Measurements from ENCODE around the gene KIAA0040. TPM values are rescaled to one million over a fixed set of nuclear protein-coding genes. Genes with fewer than 3 reads are reported as not detected.

The KIAA0040 gene
- total RNA-seq, 1 experiment from 2014 or later = 5.0 TPM

GRCh38 chr1:175155473-175155856 lies 37.1 kb downstream of the KIAA0040 start:
- H4K8ac ChIP-seq (replicated peaks; ENCODE audit: insufficient read length, low read depth, low read length) = no peak overlapping the region
- no peak overlapping the region for H2BK5ac ChIP-seq (ENCODE audit: insufficient read length, low read length)
- H3K23ac ChIP-seq (ENCODE audit: insufficient read length, low read depth, low read length) = no peak overlapping the region
- H3K27me3 ChIP-seq (ENCODE audit: insufficient read depth, low read length) = no peaks in the 10 kb centered on the region; the same call in 1 of the 2 replicates
- no peak overlapping the region for H2BK15ac ChIP-seq (ENCODE audit: low read depth, low read length)
- no peak overlapping the region for H4K91ac ChIP-seq (ENCODE audit: insufficient read length, low read depth, low read length)
- no peak overlapping the region for H3K9ac ChIP-seq (ENCODE audit: extremely low read depth, insufficient read length, low read length)
- no peaks in the 10 kb centered on the region for H3K4me1 ChIP-seq (ENCODE audit: insufficient read depth, low read length)
- Mint-ChIP-seq H3K36me3 (ENCODE audit: insufficient read depth in 1 of 3, low read depth in 3 of 3) (peaks cover 0 to 3% (median 3%) of the 10 kb centered on the region in 3 experiments; a peak in 4 of 7 replicates), H3K27me3 (ENCODE audit: low read depth) (peaks cover 24% of the 10 kb centered on the region), H3K4me1 (peaks cover 15 to 22% of the 10 kb centered on the region in 2 experiments), H3K9me3 (no peaks in the 10 kb centered on the region; a peak in 2 of 5 replicates), H3K27ac (no peak overlapping the region), H3K4me3 (no peak overlapping the region)
- DNase-seq = no peak
- no peak overlapping the region for H3K27ac ChIP-seq (ENCODE audit: insufficient read length, low read depth, low read length)
- no peaks in the 10 kb centered on the region for H3K79me1 ChIP-seq (ENCODE audit: insufficient read depth, low read depth, low read length, poor library complexity, severe bottlenecking)
- no peaks in the 10 kb centered on the region for H3K79me2 ChIP-seq (ENCODE audit: insufficient read depth, low read length)
- TF ChIP-seq, protein P1, sequence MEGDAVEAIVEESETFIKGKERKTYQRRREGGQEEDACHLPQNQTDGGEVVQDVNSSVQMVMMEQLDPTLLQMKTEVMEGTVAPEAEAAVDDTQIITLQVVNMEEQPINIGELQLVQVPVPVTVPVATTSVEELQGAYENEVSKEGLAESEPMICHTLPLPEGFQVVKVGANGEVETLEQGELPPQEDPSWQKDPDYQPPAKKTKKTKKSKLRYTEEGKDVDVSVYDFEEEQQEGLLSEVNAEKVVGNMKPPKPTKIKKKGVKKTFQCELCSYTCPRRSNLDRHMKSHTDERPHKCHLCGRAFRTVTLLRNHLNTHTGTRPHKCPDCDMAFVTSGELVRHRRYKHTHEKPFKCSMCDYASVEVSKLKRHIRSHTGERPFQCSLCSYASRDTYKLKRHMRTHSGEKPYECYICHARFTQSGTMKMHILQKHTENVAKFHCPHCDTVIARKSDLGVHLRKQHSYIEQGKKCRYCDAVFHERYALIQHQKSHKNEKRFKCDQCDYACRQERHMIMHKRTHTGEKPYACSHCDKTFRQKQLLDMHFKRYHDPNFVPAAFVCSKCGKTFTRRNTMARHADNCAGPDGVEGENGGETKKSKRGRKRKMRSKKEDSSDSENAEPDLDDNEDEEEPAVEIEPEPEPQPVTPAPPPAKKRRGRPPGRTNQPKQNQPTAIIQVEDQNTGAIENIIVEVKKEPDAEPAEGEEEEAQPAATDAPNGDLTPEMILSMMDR (conservative IDR thresholded peaks at IDR 0.05) = no peak
- no peak overlapping the region for H2BK120ac ChIP-seq (ENCODE audit: low read depth, low read length, poor library complexity, severe bottlenecking)
- H3K14ac ChIP-seq (ENCODE audit: insufficient read depth, low read length) = no peak overlapping the region
- H4K5ac ChIP-seq (ENCODE audit: insufficient read length, low read depth, low read length) = no peak overlapping the region
- WGBS (ENCODE audit: extremely low coverage, insufficient read length, low lambda C conversion rate) = no CpG with 5 or more reads among the region's 4 CpGs
- H3K4me2 ChIP-seq (ENCODE audit: insufficient read depth, insufficient read length, low read length) = no peak overlapping the region
- H3T11ph ChIP-seq (ENCODE audit: low read length) = no peak overlapping the region
- no peak overlapping the region for H2BK12ac ChIP-seq (ENCODE audit: insufficient read length, low read depth, low read length)
- no peak overlapping the region for H3K4ac ChIP-seq (ENCODE audit: low read depth, low read length)
- H3K56ac ChIP-seq (ENCODE audit: insufficient read length, low read depth, low read length) = no peak overlapping the region
- H3K23me2 ChIP-seq (ENCODE audit: insufficient read length, low read depth, low read length, poor library complexity, severe bottlenecking) = peaks cover 2% of the 10 kb centered on the region
- no peaks in the 10 kb centered on the region for H4K20me1 ChIP-seq (ENCODE audit: control insufficient read depth, insufficient read depth, insufficient read length)
- no peak overlapping the region for H3K18ac ChIP-seq (ENCODE audit: insufficient read length, low read depth, low read length)
- H2AK5ac ChIP-seq (ENCODE audit: insufficient read length, low read length) = no peak overlapping the region
- no peaks in the 10 kb centered on the region for H3K9me3 ChIP-seq (ENCODE audit: control insufficient read depth, low read depth, low read length)
- no peak overlapping the region for H2AFZ ChIP-seq (ENCODE audit: low read length)
- H2BK20ac ChIP-seq (ENCODE audit: low read depth, low read length, poor library complexity, severe bottlenecking) = no peak overlapping the region

Measured in H9 (cell line).